ENCODE data around the gene GPR3. TPM values are rescaled to one million over a fixed set of nuclear protein-coding genes. Genes with fewer than 3 reads are reported as not detected.

Gene GPR3
- total RNA-seq, 3 donors from 2014 or later: 0.14 TPM; not detected in 2

- TF ChIP-seq CTCF (IDR thresholded peaks at IDR 0.05): no peak
- intact Hi-C loops (cut with DNase I, micrococcal nuclease): no loop called here
- Histone ChIP-seq H3K4me1 (ENCODE audit: low read depth) (peaks cover 27% of the 10 kb centered on the region), H3K9me3 (no peaks in the 10 kb centered on the region), H3K36me3 (ENCODE audit: low read depth) (no peaks in the 10 kb centered on the region), H3K4me3 (no peak overlapping the region)
- DNase-seq (no peak), ATAC-seq (no peak)
Measured at GRCh38 chr1:27444632-27445031, 52.2 kb downstream of the GPR3 start.

Other genes with a start within 250 kb of the GPR3 start
- gene SLC9A1, start 237.5 kb upstream of the GPR3 start, total RNA-seq: 100 to 1,000 TPM in 1 of 3 donors, 10 to 100 TPM in 2; 77.9 to 126 (median 84.1) TPM
- 10 to 100 TPM; 35.2 to 56.4 (median 45.5) TPM for gene WDTC1, start 158.0 kb upstream of the GPR3 start, total RNA-seq
- 10 to 100 TPM; 30.0 to 30.9 (median 30.8) TPM for gene TMEM222, start 70.5 kb upstream of the GPR3 start, total RNA-seq
- gene SYTL1, start 50.6 kb upstream of the GPR3 start, total RNA-seq: 1 to 10 TPM; 4.2 to 9.7 (median 8.7) TPM
- gene MAP3K6, start 25.7 kb upstream of the GPR3 start, total RNA-seq: 10 to 100 TPM; 18.5 to 38.5 (median 28.5) TPM
- gene FCN3, start 17.8 kb upstream of the GPR3 start, total RNA-seq: under 1 TPM in 2 of 3 donors, not detected in 1; 0.60 to 0.79 TPM
- gene CD164L2, start 9.3 kb upstream of the GPR3 start, total RNA-seq: 1 to 10 TPM in 1 of 3 donors, under 1 TPM in 2; 0.29 to 1.3 (median 0.51) TPM
- 100 to 1,000 TPM; 131 to 159 (median 134) TPM for gene WASF2, start 97.5 kb downstream of the GPR3 start, total RNA-seq
- gene AHDC1, start 211.5 kb downstream of the GPR3 start, total RNA-seq: 10 to 100 TPM; 13.7 to 58.6 (median 18.7) TPM
- gene FGR, start 242.6 kb downstream of the GPR3 start, total RNA-seq: 1 to 10 TPM; 2.3 to 5.7 (median 5.3) TPM

Data from mucosa of descending colon (tissue), 3 donors.